ENCODE measurements around the gene UMAD1.
"Not testable (repeated sequence)": the region's sequence is repeated elsewhere in the genome, so short reads cannot be mapped to it uniquely, and the experiment has no call there.

Gene UMAD1

DNA sequence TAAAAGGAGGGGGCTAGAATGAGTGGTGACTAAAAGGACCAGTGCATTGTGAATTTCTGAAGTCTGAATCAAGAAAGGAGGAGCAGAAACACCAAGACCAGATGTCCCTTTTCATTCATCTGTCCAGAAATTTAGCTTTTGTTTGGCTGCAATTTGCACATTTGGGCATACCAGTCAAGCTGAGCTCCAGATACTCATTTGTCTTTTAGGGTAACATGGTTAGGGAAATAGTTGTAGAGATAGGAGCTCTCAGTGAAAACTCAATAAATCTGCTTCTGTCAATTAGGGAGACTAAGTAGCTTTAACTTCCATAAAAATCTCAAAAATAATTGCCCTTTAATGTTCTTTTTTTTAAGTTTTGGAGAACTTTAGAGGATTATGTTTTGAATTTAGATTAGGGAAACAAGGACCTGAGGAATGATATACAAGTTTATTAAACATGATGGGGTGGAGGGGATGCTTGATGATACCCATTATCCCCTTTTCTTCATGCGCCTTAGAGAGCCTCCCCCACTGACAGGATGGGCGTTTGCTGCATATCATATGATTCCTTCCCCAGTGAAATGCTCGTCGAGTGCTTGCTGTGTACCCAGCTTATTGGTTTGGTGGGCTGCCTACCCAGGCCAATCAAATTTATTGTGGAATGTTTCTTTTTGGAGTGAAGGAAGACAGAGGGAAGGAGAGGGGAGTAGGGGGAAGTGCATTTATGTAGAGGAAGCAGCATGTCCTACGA, 128.6 kb downstream of the UMAD1 start:
- DNase-seq: no peak

DNA sequence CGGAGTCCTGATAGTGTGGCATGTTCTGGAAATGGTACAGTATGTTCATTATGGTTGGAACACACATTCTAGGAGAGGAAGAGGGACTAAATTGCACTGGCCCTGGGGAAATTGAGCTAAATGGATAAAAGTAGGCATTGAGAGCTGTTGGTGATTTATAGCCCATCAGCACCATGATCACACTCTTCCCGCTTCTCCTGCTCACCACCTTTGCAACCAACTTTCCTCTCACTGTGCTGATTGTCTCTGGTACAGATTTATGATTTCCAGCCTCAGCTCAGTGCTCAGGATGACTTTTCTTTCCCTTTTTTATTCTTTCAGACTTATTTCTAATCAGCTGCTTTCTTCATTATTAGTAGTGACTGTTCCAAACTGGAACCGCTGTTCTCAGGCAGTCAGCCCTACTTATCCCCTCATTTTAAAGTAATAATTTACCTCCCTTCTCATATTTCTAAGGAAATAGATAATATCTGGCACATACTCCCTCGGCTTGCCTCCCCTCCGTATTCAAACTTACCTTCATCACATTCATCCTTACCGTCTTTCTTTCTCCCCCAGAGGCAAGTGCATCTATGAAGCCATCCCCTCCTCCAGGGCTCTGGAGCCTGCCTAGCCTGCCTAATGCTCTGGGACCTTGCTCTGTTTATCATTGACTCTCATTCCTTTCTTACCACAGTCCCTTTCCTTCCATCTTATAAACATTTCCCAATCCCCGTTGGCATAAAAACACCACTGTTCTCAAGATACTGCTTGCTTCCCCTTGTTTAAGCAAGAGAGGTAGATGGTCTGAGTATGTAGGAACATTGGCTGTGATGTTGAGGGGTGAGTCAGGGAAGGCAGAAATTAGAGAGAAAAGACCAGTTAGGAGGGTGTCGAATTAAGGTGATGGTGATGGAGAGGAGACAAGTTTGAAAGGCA, 129.4 kb downstream of the UMAD1 start:
- DNase-seq: no peak

DNA sequence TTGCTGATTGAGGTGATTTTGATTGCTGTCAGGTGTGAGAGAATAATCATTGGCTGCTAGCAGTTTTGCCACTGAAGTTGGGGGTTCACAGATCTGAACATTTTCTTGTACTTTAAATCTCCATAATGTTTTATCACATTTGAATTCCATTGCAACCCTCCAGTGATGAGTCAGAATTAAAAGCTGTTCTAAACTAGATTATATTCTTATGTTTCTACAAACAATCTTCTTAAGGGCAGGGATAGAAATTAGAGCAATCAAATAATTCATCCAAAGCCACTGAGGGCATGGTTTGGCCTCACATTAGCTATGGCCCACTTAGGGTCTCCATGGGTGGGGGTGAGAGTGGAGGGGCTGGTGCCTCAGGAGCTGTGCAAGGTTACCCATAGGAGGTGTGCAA, 130.9 kb downstream of the UMAD1 start:
- DNase-seq: no peak

DNA sequence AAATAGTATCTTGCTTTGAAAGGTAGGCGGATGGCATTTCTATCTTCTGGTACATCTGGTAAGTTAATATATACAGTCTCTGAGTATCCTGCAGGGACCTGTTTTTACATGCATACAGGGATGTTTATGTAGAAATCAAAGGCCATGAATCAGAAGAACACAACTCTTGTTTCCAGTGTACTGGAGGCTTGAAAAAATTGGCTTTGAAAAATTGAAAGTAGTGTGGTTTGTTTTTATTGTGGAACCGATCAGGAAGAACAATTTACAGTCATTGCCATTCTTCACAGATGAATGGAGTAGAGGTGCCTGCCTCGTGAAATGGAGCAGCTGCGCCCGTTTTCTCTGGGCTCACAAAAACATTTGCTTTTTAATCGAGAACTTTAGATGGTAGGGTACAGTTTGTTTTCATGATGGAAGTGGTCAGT, 131.9 kb downstream of the UMAD1 start:
- no peak for DNase-seq

DNA sequence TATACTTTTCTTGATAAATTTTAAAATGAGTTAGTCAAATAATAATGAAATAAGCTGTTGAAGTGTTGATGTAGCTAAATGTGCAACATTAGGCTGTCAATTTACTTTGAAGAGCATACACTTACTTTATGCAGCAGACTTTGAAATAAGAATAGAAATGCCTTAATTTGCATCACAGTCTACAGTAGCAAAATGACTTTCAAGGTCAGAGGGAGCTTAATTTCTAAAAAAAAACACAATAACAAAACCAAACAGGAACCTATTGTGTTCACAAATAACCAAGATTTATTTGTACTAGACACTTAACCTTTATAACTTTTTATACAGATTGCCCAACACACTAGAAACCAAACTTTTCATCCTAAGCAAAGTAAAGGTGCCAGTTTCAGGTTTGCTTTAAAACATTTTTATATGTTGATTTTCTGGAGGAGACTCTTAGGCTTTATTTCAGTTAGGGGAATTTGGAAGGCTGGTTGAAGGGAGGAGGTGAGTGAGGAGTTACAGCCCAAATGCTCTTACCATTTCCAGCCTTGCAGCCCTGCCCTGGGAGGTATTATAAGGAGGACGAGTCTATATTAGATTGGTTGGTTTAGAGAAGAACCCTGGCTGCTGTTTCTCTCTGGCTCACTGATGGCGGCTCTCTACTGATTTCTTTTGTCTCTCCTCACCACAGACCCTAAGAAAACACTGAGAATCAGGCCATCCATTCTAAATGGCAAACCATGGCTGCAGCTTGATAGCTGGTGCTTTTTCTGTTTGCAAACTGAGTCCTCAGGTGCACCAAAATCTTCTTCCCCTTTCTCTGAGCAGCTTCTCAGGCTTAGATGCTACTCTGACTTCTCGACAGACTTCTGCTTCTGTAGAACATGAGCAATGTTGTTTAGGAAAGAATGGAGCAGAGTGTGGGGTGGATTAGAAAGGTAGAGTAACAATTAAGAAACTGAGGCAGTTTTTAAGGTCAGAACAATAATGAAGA, 133.1 kb downstream of the UMAD1 start:
- no peak for DNase-seq

DNA sequence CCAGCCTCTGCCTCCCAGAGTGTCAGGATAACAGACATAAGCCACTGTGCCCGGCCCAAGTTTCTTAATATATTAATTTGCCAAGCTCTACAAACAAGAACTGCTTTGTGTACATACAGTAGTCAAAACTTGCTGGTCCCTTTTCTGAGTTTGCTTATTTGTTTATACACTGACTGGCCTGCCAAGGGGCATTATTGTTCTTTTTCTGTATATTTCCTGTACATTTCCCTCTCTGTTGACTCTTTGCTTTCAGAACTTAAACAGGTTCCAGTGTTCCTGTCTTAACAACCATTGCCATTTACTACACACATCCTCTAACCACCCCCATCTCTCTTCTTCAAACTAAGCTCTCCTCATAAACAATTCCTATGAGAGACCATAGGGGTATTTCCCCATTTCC, 139.3 kb downstream of the UMAD1 start:
- no peak for DNase-seq

DNA sequence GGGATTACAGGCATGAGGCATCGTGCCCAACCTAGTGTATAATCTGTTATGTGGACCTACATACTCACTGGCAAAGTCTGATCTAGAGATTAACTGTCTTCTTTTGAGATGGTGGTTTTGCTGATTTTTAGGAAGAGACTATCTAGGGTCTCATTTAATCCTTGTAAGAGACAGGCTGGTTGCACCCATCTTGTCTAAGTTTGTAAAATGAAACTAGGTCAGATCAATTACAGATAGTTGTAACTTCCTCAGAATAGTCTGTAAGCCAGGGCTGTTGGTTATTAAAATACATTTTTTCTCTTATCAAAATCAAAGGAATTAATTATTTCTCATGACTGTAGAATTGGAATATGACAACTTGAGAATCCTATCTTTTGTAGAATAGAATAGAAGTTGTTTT, 142.4 kb downstream of the UMAD1 start:
- DNase-seq: no peak

DNA sequence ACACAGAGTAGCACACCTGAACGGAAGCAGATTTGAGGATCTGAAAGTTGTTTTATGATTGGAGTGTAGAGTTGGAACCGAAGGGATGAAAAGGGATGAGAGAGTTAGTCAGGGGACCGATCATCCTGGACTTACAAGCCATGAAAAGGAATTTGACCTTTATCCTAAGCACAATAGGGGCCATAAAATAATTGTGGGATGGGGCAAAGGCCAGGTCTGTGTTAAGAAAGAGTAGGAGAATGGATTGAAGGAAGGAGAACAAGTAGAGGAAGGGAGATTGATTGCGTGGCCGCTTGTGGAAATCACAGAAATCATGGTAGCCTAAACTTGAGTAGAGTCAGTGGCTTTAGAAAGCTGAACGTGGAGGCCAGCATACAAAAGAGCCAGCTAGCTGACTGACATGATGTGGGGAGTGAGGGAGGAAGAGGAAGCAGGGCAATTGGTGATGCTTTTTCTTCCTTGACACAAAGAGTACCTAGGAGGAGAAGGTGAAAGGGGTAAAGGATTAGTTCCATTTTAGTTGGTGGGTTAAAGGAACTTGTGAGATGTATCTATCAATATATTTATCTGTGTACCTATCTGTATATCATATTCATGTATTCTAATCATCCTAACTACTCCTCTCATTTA, 144.9 kb downstream of the UMAD1 start:
- no peak for DNase-seq

DNA sequence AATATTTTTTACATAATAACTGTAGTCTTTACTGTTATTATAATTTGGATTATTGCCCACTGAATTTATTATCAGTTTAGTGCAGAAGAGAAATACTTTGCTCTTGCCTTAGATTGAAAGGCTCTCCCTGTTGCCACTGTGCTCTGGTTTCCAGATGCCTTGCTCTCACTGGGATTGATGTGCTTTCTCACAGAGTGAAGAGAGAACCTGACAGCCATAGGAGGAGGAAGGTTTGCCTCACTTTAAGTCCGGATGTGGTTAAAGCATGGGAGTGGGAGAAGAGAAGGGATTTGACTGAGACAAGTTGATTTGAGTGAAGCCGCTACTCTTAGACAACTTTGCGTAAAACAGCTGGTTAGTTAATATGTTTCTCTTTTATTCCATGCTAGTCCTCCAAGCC, 146.0 kb downstream of the UMAD1 start:
- DNase-seq: no peak

DNA sequence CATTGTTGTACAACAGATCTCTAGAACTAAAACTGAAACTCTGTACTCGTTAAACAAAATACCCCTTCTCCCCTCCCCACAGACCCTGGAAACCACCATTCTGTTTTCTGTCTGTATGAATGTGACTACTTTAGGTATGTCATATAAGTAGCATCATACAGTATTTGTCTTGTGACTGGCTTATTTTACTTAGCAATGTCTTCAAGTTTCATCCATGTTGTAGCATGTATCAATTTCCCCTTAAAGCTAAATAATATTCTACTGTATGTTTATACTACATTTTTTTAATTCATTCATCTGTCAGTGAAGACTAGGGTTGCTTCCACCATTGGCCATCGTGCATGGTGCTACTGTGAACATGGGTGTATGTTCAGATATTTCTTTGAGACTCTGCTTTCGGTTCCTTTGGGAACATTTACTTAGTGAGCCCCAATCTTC, 149.0 kb downstream of the UMAD1 start:
- no peak for DNase-seq

DNA sequence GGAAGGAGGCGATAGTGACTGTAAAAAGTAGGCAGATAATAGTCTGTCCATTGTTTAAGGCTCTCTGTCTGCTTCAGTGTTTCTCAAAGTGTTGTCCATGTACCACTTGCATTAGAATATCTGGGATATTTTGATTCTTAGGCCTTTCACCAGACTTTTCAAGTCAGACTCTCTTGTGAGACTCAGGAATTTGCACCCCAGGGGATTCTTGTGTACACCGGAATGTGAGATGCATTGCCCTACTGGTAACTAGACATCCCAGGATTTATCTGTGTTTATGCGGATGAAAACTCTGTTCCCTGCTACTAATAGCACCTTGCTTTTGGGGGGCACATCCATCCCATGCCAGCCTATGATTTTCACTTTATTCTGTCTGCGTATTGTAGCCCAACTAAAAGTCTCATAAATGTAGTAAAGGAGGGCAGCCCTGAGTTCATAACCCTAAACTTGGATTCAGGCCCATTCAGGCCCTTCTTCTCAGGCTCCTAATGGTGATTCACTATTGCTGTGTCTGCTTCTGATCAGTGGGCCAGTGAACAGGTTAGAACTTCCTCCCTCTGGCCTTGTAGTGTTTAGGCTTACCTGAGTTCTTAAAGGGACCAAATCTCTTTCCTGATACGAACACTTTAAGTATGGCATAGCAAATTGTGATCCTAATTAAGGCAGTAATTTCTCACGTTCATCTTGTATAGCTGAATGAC, 149.6 kb downstream of the UMAD1 start:
- DNase-seq: no peak

DNA sequence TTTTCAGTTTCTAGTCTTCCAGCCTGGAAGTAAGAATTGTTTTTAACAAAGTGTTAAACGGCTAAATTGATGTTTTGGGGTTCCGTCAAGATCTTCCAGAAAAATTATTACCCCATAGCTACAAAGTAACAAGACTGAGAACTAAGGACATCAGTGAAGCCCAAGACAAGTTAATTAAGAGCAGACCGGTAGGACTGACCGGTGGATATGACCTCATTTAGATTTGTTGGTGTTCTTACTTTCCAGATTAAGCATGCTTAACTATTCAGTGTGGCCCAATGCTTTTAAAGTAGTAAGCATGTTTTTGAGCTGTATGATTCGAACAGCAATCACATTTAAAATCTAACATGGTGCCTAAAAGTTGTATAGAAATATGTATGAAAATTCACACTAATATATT, 151.0 kb downstream of the UMAD1 start:
- no peak for DNase-seq

DNA sequence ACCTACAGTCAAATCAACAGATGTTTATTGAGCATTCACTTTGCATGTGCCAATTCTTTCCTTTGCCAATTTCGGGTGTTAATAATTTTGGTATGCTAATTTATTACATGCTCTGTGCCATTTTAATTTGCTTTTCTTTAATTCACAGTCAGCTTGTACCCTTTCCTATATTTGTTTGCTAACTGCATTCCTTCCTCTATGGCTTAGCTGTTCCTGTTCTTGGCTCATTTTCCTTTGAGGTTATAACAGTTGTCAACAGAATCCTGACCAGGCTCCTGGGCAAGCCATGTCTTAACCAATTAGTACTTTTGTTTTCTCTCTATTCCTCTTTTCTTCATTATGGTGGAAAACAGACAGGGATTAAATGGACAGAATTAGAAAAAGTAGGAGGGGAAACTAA, 151.5 kb downstream of the UMAD1 start:
- no peak for DNase-seq

DNA sequence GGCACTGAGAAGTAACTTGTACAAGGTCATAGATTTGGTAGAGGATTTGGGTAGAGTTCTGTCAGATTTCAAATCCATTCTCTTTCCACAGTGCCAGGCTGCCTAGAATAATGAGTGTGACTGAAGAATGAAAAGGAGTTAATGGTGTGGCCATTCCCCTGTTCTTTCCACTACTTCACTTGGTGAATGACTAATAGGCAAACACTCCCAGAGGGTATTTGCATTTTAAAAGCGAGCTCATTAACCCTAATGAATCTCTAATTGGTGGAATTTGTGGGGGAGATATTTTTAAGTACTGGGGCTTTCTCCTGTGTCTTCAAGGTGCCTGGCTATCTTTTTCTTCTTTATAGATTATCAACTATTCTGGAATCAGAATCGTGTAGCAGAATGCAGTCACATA, 152.7 kb downstream of the UMAD1 start:
- DNase-seq: no peak

DNA sequence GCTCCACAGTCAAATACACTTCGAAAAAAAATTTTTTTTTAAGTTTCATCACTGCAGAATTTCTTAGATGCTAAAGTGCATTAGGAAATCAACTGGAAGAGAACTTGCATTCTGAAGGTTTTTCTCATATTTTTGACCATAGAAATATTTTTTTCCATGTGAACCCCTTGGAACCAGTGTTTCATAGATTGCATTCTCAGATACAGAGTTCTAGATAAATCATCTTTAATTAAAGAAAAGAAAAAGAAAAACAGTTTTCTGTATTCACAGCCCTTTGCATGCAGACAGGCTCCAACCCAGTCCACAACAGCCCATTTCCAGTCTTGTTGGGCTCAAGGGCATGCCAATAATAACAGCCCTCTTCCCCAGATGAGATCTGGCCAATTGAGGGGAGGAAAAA, 153.4 kb downstream of the UMAD1 start:
- DNase-seq: no peak

DNA sequence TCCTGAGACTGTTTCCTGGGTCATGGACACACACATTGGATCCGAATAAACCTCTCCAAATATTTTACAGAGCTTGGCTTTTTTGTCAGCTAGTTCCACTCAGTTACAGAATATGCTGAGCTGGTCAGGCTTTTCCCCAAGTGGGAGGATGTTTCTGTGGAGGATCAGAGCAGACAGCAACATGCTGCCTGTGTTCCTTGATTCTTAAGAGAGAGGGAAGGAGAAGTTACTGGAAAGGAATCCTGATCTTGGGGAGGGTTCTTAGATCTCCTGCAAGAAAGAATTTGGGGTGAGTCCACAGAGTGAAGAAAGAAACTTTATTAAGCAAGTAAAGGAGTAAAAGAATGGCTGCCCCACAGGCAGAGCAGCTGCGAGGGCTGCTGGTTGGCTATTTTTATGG, 154.7 kb downstream of the UMAD1 start:
- DNase-seq: no peak

DNA sequence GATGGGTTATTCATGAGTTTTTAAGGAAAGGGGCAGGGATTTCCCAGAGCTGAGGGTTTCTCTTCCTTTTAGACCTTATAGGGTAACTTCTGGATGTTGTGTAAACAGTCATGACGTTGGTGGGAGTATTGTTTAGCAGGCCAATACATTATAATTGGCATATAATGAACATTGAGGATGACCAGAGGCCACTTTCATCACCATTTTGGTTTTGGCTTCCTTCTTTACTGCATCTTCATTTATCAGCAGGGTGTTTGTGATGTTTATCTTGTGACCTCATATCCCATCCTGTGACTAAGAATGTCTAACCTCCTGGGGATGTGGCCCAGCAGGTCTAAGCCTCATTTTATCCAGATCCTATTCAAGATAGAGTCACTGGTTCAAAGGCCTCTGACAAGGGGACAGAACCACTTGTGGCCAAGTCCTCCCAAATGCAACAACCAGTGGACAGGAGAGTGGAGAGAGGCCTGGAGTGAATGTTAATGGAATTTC, 155.1 kb downstream of the UMAD1 start:
- no peak for DNase-seq

DNA sequence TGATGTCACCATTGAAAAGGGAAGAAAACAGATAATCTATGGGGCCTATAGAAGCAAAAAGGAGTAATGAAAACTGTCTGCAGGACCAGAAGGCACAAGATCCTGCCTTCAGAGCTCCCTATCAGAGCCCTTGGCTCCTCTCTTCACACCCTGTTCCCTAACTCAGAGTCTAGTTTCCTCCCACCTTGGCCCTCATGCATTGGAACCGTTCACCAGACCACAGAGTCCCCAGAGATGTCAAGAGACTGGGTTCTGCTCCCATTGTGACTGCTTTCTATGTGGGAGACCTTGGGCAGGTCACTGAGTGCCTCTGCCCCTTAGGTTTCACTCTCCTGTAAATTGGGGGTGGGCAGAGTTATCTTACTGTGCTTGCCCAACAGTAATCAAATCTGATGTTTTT, 158.0 kb downstream of the UMAD1 start:
- DNase-seq: no peak

DNA sequence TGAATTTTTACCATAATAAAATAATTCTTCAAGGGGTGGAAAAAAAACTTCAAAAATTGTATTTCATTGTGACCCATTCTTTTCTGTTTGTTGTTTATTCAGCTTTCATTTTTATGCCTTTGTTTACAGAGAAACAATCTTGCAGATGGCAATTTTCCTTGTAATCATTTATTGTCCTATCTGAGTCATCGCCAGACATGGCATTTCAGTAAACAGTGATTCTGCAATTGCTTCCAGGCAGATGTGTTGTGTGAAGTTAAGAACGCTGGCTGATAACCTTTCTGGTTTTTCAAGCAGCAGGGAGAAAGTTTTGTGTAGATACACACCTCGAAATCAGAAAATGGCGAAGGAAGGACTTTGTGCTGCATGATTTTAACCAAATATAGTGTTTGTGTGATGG, 158.6 kb downstream of the UMAD1 start:
- no peak for DNase-seq

DNA sequence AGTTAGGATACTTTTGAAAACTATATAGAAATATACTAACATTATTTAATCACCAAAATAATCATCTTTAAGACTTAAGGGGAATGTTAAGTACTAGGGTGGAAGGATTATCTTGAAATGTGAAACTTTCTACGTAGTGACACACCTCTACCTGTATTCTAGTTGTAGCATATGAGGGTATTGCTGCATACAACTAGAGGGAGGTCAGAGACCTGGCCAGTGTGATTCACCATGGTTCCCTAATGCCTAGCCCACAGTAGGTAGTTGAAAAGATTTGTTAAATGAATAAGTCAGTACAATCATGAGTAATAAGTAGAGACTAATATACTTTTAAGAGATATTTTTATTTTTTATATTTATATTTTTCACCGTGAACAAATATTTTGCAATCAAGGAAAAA, 162.0 kb downstream of the UMAD1 start:
- no peak for DNase-seq

DNA sequence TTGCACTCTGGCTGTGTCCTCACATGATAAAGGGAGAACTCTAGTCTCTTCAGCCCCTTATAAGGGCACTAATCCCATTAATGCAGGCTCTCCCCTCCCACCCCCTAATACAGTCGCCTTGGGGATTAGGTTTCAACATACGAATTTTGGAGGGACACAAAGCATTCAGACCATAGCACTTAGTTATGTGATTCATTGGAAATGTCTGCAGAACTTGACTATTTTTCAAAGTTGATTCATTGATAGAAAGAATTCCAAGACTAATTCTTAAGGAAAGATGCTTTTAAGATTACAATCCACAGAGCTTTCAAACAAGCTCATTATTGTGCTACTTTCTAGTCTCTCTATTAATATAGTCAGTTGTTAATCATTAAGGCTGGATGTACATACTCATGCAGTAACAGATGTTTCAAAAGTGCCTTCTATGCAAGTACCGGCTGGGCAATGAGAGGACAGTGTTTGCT, 163.2 kb downstream of the UMAD1 start:
- no peak for DNase-seq

DNA sequence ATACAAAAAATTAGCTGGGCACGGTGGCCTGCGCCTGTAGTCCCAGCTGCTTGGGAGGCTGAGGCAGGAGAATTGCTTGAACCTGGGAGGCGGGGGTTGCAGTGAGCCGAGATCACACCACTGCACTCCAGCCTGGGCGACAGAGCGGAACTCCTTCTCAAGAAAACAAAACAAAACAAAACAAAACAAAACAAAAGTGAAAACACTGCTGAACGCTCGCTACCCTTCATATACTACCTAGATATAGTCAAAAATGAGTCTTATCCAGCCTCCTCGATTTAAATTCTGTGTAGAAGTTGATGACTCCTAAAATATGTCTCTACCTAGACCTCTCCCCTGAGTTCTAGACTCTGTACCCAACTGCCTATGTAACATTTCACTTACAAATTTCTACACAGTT, 164.3 kb downstream of the UMAD1 start:
- not testable (repeated sequence) for DNase-seq
